Psoas muscle (tissue), 8 donors: Measurements from ENCODE around the gene SCARB1. TPM values are rescaled to one million over a fixed set of nuclear protein-coding genes. Genes with fewer than 3 reads are reported as not detected.
A peak's percentile ranks its signal among the peaks of the same experiment; 100 is the strongest.

Experiments used
- ATAC-seq, 4 donors: fragments of 200-7000 bp; cut with Tn5 transposase; one replicate each; pipeline ENCODE4 v1.9.1; 2020; ENCODE audit warnings: moderate library complexity in 3 of 4, mild to moderate bottlenecking in 2 of 4
- DNase-seq, 2 donors: peaks; one replicate each; pipeline ENCODE4 v3.0.0-alpha.2; 2020
- H3K27ac ChIP-seq: fragments of 200-600 bp; one replicate; pipeline ENCODE4 v1.8.0; 2022
- H3K27me3 ChIP-seq, 3 donors: fragments of 200-600 bp in 1 of 3; one replicate each; pipeline versions ENCODE4 v1.6.1 to v1.8.0; 2013 to 2022; ENCODE audit warnings: low read length in 2 of 3, mild to moderate bottlenecking in 2 of 3, moderate library complexity in 1 of 3; ENCODE audit not compliant: insufficient read depth in 3 of 3
- H3K36me3 ChIP-seq, 2 donors: fragments of 200-600 bp in 1 of 2; one replicate each; pipeline versions ENCODE4 v1.6.1 to v1.8.0; 2013 to 2022; ENCODE audit warnings: low read depth in 1 of 2, mild to moderate bottlenecking in 1 of 2, moderate library complexity in 1 of 2; ENCODE audit not compliant: insufficient read depth in 1 of 2
- H3K4me1 ChIP-seq: fragments of 200-600 bp; one replicate; pipeline ENCODE4 v1.8.0; 2022
- H3K4me3 ChIP-seq: fragments of 200-600 bp; one replicate; pipeline ENCODE4 v1.8.0; 2022; ENCODE audit warnings: mild to moderate bottlenecking
- H3K9me3 ChIP-seq: fragments of 200-600 bp; one replicate; pipeline ENCODE4 v1.8.0; 2022
- WGBS, 3 donors: extraction: QIAGEN DNeasy Blood & Tissue Kit; methylation state at CpG; one replicate each; pipeline versions ENCODE4 v1.1.6 to v1.1.7; 2013; 5-methylcytosine and 5-hydroxymethylcytosine counted together
- intact Hi-C, 2 donors: fragments of 100-400 bp; cut with DNase I; formaldehyde crosslinking; loops; one replicate each; pipeline versions ENCODE4 v1.11.0 to v1.14.2; 2022
- polyA plus RNA-seq, 3 donors: library from polyadenylated mRNA; stranded (reverse); fragments of 200-250 nt; gene quantifications; one replicate each; pipeline ENCODE4 v1.2.3, GENCODE V29; 2013
- total RNA-seq, 4 donors: library from RNA; stranded (reverse); fragmentation: NEBNext Ultra II Directional in 2 of 4; extraction: Animal tissue kit (Norgen Biotek cat#: 25700) in 2 of 4; gene quantifications; one replicate each; pipeline versions ENCODE4 v1.2.1 to v1.2.4, GENCODE V29; 2021 to 2023
- TF ChIP-seq, protein P1 (sequence below): fragments of 200-600 bp; IDR thresholded peaks from one replicate; pipeline ENCODE4 v1.8.0; 2022; ENCODE audit warnings: antibody characterized with exemption
- donor health status: healthy with polysubstance abuse.
- donor health status: DM: no; HTN: no; CAD: no; lungs with moderate emphysema.
- donor health status: Bipolar disorder and iron deficiency.
- donor health status: healthy.
- donor health status: DM: yes; HTN: yes; CAD: no.
- donor health status: DM: no; HTN: no; CAD: no.
- donor health status: DM: no; HTN: no; CAD: no.
- donor health status: DM: yes; HTN: yes; CAD: no.

Gene SCARB1
- total and polyA plus RNA-seq, 7 donors = 5.7 to 19.6 (median 9.1) TPM

DNA sequence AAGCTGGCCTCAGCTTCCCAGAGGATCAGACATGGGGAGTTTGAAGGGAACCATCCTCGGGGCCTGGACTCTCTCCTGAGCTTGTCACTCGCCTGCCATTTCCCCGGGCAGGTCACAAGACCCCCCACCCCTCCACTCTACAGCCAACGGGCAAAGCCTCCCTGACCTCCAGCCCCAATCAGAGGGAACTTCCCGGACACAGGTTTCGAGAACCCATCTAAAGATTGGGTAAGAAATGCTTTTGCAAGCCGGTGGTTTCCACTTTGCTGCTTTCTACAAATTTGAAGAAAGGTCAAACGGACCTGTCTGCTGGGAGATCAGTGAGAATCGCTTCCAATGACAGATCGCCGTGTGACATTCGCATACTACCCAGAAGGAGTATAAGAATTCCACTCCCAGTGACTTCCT is 89.6 kb downstream of the SCARB1 start:
- H3K4me3 ChIP-seq = peak overlapping the region; percentile 4

GRCh38 chr12:124772289-124773170 is 91.1 kb downstream of the SCARB1 start:
- H3K9me3 ChIP-seq = no peaks in the 10 kb centered on the region
- no peak overlapping the region for H3K4me3 ChIP-seq
- H3K27ac ChIP-seq = no peak overlapping the region
- no peaks in the 10 kb centered on the region for H3K36me3 ChIP-seq
- H3K4me1 ChIP-seq = peaks cover 12% of the 10 kb centered on the region
- H3K27me3 ChIP-seq = no peaks in the 10 kb centered on the region
- 69 to 72% (median 70%) methylated on average over 26 of the region's 26 CpGs for WGBS, 3 donors
- no peak for DNase-seq
- TF ChIP-seq, protein P1, sequence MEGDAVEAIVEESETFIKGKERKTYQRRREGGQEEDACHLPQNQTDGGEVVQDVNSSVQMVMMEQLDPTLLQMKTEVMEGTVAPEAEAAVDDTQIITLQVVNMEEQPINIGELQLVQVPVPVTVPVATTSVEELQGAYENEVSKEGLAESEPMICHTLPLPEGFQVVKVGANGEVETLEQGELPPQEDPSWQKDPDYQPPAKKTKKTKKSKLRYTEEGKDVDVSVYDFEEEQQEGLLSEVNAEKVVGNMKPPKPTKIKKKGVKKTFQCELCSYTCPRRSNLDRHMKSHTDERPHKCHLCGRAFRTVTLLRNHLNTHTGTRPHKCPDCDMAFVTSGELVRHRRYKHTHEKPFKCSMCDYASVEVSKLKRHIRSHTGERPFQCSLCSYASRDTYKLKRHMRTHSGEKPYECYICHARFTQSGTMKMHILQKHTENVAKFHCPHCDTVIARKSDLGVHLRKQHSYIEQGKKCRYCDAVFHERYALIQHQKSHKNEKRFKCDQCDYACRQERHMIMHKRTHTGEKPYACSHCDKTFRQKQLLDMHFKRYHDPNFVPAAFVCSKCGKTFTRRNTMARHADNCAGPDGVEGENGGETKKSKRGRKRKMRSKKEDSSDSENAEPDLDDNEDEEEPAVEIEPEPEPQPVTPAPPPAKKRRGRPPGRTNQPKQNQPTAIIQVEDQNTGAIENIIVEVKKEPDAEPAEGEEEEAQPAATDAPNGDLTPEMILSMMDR = no peak
- peak in 1 of 4 donors; percentile 12 for ATAC-seq
- intact Hi-C loops = loop anchor here (5.0 kb wide), 3 partner anchors 425 to 735 kb away; no protein-coding TSS in a partner anchor

More for the DNA sequence above, 89.6 kb downstream of the SCARB1 start:
- Histone ChIP-seq H3K36me3 (no peaks in the 10 kb centered on the region), H3K9me3 (no peaks in the 10 kb centered on the region), H3K4me1 (peaks cover 12% of the 10 kb centered on the region), H3K27ac (peak overlapping the region; percentile 5), H3K27me3 (no peaks in the 10 kb centered on the region)
- DNase-seq = no peak
- 48 to 59% (median 49%) methylated on average over 12 of the region's 12 CpGs for WGBS, 3 donors
- no peak for ATAC-seq
- intact Hi-C loops = loop anchor here (5.0 kb wide), 3 partner anchors 427 to 737 kb away; no protein-coding TSS in a partner anchor
- TF ChIP-seq, protein P1 = no peak

- Histone ChIP-seq H3K27ac (no peak overlapping the region), H3K9me3 (no peaks in the 10 kb centered on the region), H3K27me3 (no peaks in the 10 kb centered on the region), H3K4me1 (peaks cover 19% of the 10 kb centered on the region), H3K36me3 (no peaks in the 10 kb centered on the region), H3K4me3 (no peak overlapping the region)
- WGBS, 3 donors = 27 to 33% (median 28%) methylated on average over 34 to 35 of the region's 35 CpGs
- intact Hi-C loops = loop anchor here (2.0 to 5.0 kb wide), 4 partner anchors 424 to 739 kb away; no protein-coding TSS in a partner anchor
- DNase-seq (peak; percentile 84 to 91), ATAC-seq (peak; percentile 55 to 71 (median 64))
- TF ChIP-seq, protein P1 = peak; percentile 98
These were observed 92.0 kb downstream of the SCARB1 start for GRCh38 chr12:124771462-124772288.

DNA sequence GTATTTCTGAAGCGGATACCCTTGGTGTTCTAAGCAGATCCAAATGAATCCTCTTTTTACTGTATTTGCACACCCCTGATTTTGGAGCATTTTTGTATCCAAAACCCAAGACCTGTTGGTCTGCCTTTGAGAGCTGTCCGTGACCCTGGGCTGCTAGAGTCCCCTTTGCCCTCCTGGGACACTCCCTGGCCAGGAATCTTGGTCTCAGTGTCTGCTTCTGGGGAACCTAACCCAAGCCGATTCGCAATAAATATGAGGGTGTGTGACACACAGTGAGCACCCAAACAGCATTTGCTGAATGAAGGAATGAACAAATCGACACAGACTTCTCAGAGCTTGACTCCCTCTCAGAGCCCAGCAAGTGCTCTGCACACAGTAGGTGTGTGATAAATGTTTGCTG is 92.9 kb downstream of the SCARB1 start:
- WGBS, 3 donors = 93 to 98% (median 94%) methylated on average over 5 of the region's 5 CpGs
- no peaks in the 10 kb centered on the region for H3K9me3 ChIP-seq
- peaks cover 29% of the 10 kb centered on the region for H3K4me1 ChIP-seq

More for the DNA sequence above, 92.9 kb downstream of the SCARB1 start:
- intact Hi-C loops = loop anchor here (2.0 to 5.0 kb wide), 4 partner anchors 423 to 738 kb away; no protein-coding TSS in a partner anchor
- TF ChIP-seq, protein P1 = no peak
- no peak for ATAC-seq
- no peak for DNase-seq
- H3K27ac ChIP-seq = no peak overlapping the region
- no peaks in the 10 kb centered on the region for H3K27me3 ChIP-seq
- H3K36me3 ChIP-seq = no peaks in the 10 kb centered on the region
- no peak overlapping the region for H3K4me3 ChIP-seq
